Measurements from ENCODE around the gene TNS1.
"Not testable (repeated sequence)": the region's sequence is repeated elsewhere in the genome, so short reads cannot be mapped to it uniquely, and the experiment has no call there.

Gene TNS1

GRCh38 chr2:217823626-217824025 lies 179.2 kb downstream of the TNS1 start:
- no peak for DNase-seq

- DNase-seq, result no peak
These were observed 180.2 kb downstream of the TNS1 start for GRCh38 chr2:217822296-217823252.

- DNase-seq, result no peak
These were observed 181.2 kb downstream of the TNS1 start for GRCh38 chr2:217821536-217822147.

GRCh38 chr2:217820904-217821303 lies 181.9 kb downstream of the TNS1 start:
- peak in 5 of 56 donors; percentile 13 to 33 (median 24) for DNase-seq

GRCh38 chr2:217820091-217820819 lies 182.5 kb downstream of the TNS1 start:
- DNase-seq, result no peak

GRCh38 chr2:217818293-217818850 lies 184.4 kb downstream of the TNS1 start:
- DNase-seq, result no peak

- no peak for DNase-seq
These were observed 185.1 kb downstream of the TNS1 start for GRCh38 chr2:217817466-217818292.

- DNase-seq, result no peak
These were observed 186.4 kb downstream of the TNS1 start for GRCh38 chr2:217816396-217816869.

- DNase-seq, result no peak
These were observed 189.0 kb downstream of the TNS1 start for GRCh38 chr2:217813828-217814227.

GRCh38 chr2:217812170-217812569 lies 190.6 kb downstream of the TNS1 start:
- DNase-seq, result no peak

- peak in 2 of 56 donors; percentile 14 to 20 for DNase-seq
These were observed 192.5 kb downstream of the TNS1 start for GRCh38 chr2:217810260-217810659.

- no peak for DNase-seq
These were observed 193.1 kb downstream of the TNS1 start for GRCh38 chr2:217809736-217810135.

GRCh38 chr2:217808967-217809366 lies 193.8 kb downstream of the TNS1 start:
- DNase-seq, result not testable (repeated sequence)

- DNase-seq, result peak in 13 of 56 donors; percentile 3 to 40 (median 17)
These were observed 194.5 kb downstream of the TNS1 start for GRCh38 chr2:217808326-217808725.

GRCh38 chr2:217807753-217808152 lies 195.0 kb downstream of the TNS1 start:
- DNase-seq, result no peak

GRCh38 chr2:217807025-217807424 lies 195.8 kb downstream of the TNS1 start:
- DNase-seq, result no peak

GRCh38 chr2:217806482-217806765 lies 196.4 kb downstream of the TNS1 start:
- no peak for DNase-seq

- DNase-seq, result no peak
These were observed 196.9 kb downstream of the TNS1 start for GRCh38 chr2:217805668-217806481.

GRCh38 chr2:217804791-217805667 lies 197.8 kb downstream of the TNS1 start:
- DNase-seq, result no peak
